GM23338 (cell line): ENCODE data around the gene APOBEC2.

Experiments
- EZH2 ChIP-seq: fragments of 200-600 bp; sonication (generic); IDR thresholded peaks from one replicate; pipeline ENCODE4 v1.8.0; 2017; ENCODE audit warnings: antibody characterized with exemption, mild to moderate bottlenecking, low read depth; ENCODE audit not compliant: unreplicated experiment
- POLR2AphosphoS5 ChIP-seq: IDR thresholded peaks from 2 replicates; pipeline ENCODE4 v1.6.1; 2016; ENCODE audit warnings: antibody characterized with exemption, low read depth
- REST ChIP-seq: IDR thresholded peaks from one replicate; pipeline ENCODE4 v1.6.1; 2018; ENCODE audit warnings: antibody characterized with exemption; ENCODE audit not compliant: unreplicated experiment
- TF ChIP-seq, protein P1 (sequence below), 2 experiments: fragments of 200-600 bp in 1 of 2; sonication (generic) in 1 of 2; conservative IDR thresholded peaks; 2 replicates each; pipeline versions ENCODE4 v1.5.1 to v1.6.1; 2016 to 2017; ENCODE audit warnings: antibody characterized with exemption in 2 of 2, low read depth in 2 of 2, mild to moderate bottlenecking in 2 of 2, moderate library complexity in 1 of 2

DNA sequence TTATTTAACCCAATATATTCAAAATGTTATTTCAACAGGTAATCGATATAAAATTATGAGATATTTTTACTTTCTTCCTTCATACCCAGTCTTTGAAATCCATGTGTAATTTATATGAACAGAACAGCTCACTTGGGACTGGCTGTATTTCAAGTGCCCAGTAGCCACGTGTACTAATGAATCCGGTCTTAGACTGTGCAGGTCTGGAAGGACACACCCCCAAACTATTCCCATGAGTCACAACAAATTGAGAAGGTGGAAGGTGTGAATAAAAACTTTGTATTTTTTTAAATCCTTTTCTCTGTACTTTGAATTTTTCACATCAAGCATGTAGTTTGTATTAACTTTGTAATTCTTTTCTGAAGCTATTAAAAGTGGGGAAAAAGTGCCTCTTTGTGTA, 16.8 kb upstream of the APOBEC2 start:
- TF ChIP-seq EZH2, result no peak
- TF ChIP-seq, protein P1, sequence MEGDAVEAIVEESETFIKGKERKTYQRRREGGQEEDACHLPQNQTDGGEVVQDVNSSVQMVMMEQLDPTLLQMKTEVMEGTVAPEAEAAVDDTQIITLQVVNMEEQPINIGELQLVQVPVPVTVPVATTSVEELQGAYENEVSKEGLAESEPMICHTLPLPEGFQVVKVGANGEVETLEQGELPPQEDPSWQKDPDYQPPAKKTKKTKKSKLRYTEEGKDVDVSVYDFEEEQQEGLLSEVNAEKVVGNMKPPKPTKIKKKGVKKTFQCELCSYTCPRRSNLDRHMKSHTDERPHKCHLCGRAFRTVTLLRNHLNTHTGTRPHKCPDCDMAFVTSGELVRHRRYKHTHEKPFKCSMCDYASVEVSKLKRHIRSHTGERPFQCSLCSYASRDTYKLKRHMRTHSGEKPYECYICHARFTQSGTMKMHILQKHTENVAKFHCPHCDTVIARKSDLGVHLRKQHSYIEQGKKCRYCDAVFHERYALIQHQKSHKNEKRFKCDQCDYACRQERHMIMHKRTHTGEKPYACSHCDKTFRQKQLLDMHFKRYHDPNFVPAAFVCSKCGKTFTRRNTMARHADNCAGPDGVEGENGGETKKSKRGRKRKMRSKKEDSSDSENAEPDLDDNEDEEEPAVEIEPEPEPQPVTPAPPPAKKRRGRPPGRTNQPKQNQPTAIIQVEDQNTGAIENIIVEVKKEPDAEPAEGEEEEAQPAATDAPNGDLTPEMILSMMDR (conservative IDR thresholded peaks at IDR 0.05; ENCODE audit: low read depth in 2 of 2), result no peak
- no peak for TF ChIP-seq REST
- TF ChIP-seq POLR2AphosphoS5, result no peak
